Chondrocyte (in vitro differentiated cells): ENCODE results near the gene ATN1. TPM values are rescaled to one million over a fixed set of nuclear protein-coding genes. Genes with fewer than 3 reads are reported as not detected.

ENCODE experiments used
- DNase-seq: peaks from one replicate; pipeline ENCODE4 v3.0.0; 2021; ENCODE audit warnings: mixed read lengths, low spot score
- H3K27ac Mint-ChIP-seq: one replicate; pipeline ENCODE4 v1.8.0; 2021; ENCODE audit warnings: mild to moderate bottlenecking, moderate library complexity, mixed read lengths; ENCODE audit not compliant: unreplicated experiment
- H3K27me3 Mint-ChIP-seq: 2 replicates; pipeline ENCODE4 v1.8.0; 2021; ENCODE audit warnings: low read depth, mixed read lengths
- H3K36me3 Mint-ChIP-seq: 2 replicates; pipeline ENCODE4 v1.8.0; 2021; ENCODE audit warnings: low read depth, mixed read lengths
- H3K4me1 Mint-ChIP-seq: 2 replicates; pipeline ENCODE4 v1.8.0; 2021; ENCODE audit warnings: low read depth, mild to moderate bottlenecking, mixed read lengths
- H3K4me3 Mint-ChIP-seq: one replicate; pipeline ENCODE4 v1.8.0; 2021; ENCODE audit warnings: mild to moderate bottlenecking, moderate library complexity, mixed read lengths; ENCODE audit not compliant: unreplicated experiment
- H3K9me3 Mint-ChIP-seq: 2 replicates; pipeline ENCODE4 v1.8.0; 2021; ENCODE audit warnings: low read depth, mixed read lengths
- total RNA-seq: library from RNA; stranded (reverse); gene quantifications from 3 replicates; pipeline ENCODE4 v1.2.1, GENCODE V29; 2021
- TF ChIP-seq, protein P1 (sequence below): fragments of 200-600 bp; sonication (generic); IDR thresholded peaks from 2 replicates; pipeline ENCODE4 v1.5.0; 2021; ENCODE audit warnings: antibody characterized with exemption, mild to moderate bottlenecking, moderate library complexity

ATN1 gene
- total RNA-seq, 1 donor from 2014 or later: 103 TPM

DNA sequence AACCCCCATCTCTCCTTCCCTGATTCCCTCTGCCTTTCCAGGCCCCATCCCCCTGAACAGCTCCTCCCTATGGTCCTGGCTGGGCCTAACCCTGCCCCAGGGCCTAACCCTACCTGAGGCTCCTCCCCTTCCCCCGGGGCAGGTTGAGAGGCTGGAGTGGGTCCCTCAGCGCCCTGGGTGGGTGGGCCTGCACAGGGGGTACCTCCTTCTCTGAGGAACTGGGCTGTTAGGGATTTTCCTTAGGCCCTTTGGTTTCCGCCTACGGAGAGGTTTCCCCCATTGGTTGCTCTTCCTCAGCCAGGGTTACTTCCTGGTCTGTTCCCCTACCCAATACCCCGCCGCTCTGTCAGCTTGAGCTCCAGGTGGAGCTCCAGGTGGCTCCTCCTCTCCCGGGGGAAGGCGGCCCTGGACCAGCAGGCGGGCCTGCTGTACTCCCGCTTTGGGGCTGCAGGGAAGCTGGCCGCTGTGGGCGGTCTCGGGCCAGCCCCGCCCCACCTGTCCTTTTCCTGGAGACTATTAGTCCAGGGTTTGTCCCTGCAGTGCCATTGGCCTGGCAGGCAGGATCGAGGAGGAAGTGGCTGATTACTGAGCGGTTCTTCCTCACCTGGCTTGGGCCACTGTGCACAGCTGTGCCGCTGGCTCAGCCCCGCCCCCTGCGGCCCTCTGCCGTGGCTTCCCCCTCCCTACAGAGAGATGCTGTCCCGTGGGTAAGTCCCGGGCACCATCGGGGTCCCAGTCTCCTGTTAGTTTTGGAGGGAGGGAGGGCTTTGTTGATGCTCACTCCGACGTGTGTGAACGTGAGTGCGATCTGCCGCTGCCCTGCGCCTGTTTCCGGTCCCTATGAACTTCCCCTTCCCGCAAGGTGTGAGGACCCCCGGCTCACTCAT lies 18.5 kb downstream of the ATN1 start:
- Mint-ChIP-seq H3K9me3 (no peaks in the 10 kb centered on the region), H3K36me3 (peaks cover 8% of the 10 kb centered on the region), H3K27ac (no peak overlapping the region), H3K27me3 (no peaks in the 10 kb centered on the region), H3K4me1 (peaks cover 36% of the 10 kb centered on the region), H3K4me3 (no peak overlapping the region)
- TF ChIP-seq, protein P1, sequence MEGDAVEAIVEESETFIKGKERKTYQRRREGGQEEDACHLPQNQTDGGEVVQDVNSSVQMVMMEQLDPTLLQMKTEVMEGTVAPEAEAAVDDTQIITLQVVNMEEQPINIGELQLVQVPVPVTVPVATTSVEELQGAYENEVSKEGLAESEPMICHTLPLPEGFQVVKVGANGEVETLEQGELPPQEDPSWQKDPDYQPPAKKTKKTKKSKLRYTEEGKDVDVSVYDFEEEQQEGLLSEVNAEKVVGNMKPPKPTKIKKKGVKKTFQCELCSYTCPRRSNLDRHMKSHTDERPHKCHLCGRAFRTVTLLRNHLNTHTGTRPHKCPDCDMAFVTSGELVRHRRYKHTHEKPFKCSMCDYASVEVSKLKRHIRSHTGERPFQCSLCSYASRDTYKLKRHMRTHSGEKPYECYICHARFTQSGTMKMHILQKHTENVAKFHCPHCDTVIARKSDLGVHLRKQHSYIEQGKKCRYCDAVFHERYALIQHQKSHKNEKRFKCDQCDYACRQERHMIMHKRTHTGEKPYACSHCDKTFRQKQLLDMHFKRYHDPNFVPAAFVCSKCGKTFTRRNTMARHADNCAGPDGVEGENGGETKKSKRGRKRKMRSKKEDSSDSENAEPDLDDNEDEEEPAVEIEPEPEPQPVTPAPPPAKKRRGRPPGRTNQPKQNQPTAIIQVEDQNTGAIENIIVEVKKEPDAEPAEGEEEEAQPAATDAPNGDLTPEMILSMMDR: no peak
- DNase-seq: no peak

DNA sequence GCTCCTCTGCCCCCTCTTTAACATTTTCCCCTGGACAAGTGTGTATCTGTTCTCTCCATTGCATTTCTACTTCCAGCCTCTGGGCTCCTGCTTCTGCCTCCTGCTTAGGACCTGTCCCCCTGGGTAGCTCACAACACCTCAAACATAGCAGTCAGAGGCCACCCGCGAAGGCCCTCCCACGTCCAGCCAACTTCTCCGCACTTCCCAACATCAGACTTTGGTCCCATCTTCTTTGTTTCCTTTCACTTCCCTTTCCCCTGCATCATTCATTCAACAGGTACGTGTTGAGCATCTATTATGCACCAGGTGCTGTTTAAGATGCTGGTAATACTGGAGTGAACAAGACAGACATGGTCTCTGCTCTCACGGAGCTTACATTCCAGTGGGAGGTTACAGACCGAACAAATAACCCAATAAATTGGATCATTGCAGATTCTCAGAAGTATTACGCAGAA lies 19.2 kb downstream of the ATN1 start:
- Mint-ChIP-seq H3K36me3 (peaks cover 7% of the 10 kb centered on the region), H3K4me3 (no peak overlapping the region), H3K4me1 (peaks cover 35% of the 10 kb centered on the region), H3K9me3 (no peaks in the 10 kb centered on the region), H3K27me3 (no peaks in the 10 kb centered on the region), H3K27ac (no peak overlapping the region)
- DNase-seq: no peak
- TF ChIP-seq, protein P1: no peak

DNA sequence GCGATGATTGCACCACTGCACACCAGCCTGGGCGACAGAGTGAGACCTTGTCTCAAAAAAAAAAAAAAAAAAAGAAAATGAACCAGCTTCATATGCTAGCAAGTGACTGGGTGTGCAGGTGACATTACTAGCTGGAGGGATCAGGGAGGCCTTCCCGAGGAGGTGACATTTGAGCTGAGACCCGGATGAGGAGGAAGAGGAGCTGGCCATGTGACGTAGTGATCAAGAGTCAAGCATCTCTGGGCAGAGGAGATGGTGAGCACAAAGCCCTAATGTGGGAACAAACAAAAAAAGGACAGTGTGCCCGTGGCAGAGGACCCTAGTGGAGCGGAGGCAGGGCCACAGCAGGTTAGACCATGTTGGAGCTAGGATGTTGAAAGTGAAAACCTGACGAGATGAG lies 19.9 kb downstream of the ATN1 start:
- DNase-seq: peak; percentile 28
- no peaks in the 10 kb centered on the region for H3K27me3 Mint-ChIP-seq
- TF ChIP-seq, protein P1: no peak
- peaks cover 7% of the 10 kb centered on the region for H3K36me3 Mint-ChIP-seq
- H3K4me3 Mint-ChIP-seq: no peak overlapping the region
- peak overlapping the region; percentile 36 for H3K27ac Mint-ChIP-seq
- H3K9me3 Mint-ChIP-seq: no peaks in the 10 kb centered on the region
- H3K4me1 Mint-ChIP-seq: peaks cover 34% of the 10 kb centered on the region

DNA sequence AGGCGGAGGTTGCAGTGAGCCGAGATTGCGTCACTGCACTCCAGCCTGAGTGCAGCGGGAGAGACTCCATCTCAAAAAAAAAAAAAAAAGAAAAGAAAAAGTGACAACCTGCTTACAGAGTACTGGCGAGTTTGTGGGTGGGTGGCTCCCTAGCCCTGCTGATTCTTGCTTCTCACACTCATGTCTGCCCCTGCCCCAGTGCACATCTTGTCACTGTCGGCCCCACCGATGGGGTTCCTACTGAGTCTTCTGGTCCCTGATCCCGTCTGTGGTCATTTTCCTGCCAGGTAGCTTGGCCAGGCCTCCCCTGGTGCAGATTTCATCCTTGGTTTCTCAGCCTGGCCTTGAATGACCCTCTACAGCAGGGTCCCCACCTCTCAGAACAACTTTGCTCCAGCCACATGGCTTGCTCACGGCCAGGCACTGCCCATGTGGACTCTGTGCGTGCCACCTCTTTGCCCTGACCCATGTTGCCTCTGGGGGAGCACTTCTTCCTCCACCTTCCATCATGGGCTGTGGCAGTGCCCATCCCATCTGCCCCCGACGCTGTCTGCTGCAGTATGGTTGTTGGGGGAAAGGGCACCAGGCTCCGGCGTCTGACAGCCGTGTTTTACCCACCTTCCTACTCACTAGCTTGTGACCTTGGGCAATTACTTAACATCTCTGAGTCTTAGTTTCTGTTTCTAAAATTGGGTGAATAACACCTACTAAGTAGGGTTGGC lies 21.3 kb downstream of the ATN1 start:
- peaks cover 7% of the 10 kb centered on the region for H3K36me3 Mint-ChIP-seq
- peak; percentile 72 for DNase-seq
- no peaks in the 10 kb centered on the region for H3K27me3 Mint-ChIP-seq
- TF ChIP-seq, protein P1: no peak
- no peaks in the 10 kb centered on the region for H3K9me3 Mint-ChIP-seq
- H3K27ac Mint-ChIP-seq: peak overlapping the region; percentile 17
- peaks cover 35% of the 10 kb centered on the region for H3K4me1 Mint-ChIP-seq
- no peak overlapping the region for H3K4me3 Mint-ChIP-seq

DNA sequence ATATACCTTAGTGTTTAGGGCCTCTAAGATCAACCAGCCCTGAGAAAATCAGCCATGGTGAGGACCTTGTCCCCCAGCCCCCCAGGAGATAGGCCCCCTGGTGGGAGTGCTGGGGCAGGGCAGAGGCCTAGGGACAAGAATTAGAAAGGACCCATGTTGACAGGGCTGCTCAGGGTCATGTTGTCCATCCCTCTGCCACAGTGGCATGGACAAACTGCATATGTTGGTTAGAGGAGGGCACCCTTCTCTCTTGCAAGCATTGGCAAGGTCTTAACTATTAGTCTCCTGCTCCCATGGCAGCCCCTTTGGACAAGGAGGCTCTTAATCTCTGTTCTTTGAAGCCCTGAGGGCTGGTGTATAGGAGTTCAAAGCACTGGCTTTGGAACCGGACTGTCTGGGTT lies 22.6 kb downstream of the ATN1 start:
- Mint-ChIP-seq H3K4me3 (no peak overlapping the region), H3K27ac (no peak overlapping the region), H3K27me3 (no peaks in the 10 kb centered on the region), H3K4me1 (peaks cover 26% of the 10 kb centered on the region), H3K36me3 (peaks cover 7% of the 10 kb centered on the region), H3K9me3 (no peaks in the 10 kb centered on the region)
- peak; percentile 26 for DNase-seq
- TF ChIP-seq, protein P1: peak; percentile 33
